ENCODE data around the gene GRK5. TPM values are rescaled to one million over a fixed set of nuclear protein-coding genes. Genes with fewer than 3 reads are reported as not detected.

The GRK5 gene
- total and polyA plus RNA-seq, 8 donors = 34.6 to 60.8 (median 54.5) TPM

- TF ChIP-seq CTCF (IDR thresholded peaks at IDR 0.05) = no peak
- no peaks in the 10 kb centered on the region for H3K4me1 ChIP-seq
- peaks cover 0 to 3% of the 10 kb centered on the region in 2 donors for H3K9me3 ChIP-seq
- ATAC-seq (no peak), DNase-seq (no peak)
- no peak overlapping the region for H3K4me3 ChIP-seq
- intact Hi-C loops (cut with DNase I) = no loop called here
- H3K27me3 ChIP-seq = peaks cover 0 to 11% of the 10 kb centered on the region in 2 donors
- no peaks in the 10 kb centered on the region for H3K36me3 ChIP-seq
- H3K27ac ChIP-seq = no peak overlapping the region
These were observed 257.7 kb downstream of the GRK5 start for GRCh38 chr10:119465085-119465484.

GRCh38 chr10:119466076-119466475, 258.7 kb downstream of the GRK5 start:
- Histone ChIP-seq H3K4me3 (no peak overlapping the region), H3K9me3 (peaks cover 0 to 3% of the 10 kb centered on the region in 2 donors), H3K27ac (no peak overlapping the region), H3K4me1 (no peaks in the 10 kb centered on the region), H3K27me3 (peaks cover 0 to 11% of the 10 kb centered on the region in 2 donors), H3K36me3 (no peaks in the 10 kb centered on the region)
- ATAC-seq (no peak), DNase-seq (no peak)
- TF ChIP-seq CTCF (IDR thresholded peaks at IDR 0.05) = no peak
- intact Hi-C loops (cut with DNase I) = no loop called here

- DNase-seq (no peak), ATAC-seq (no peak)
- H3K9me3 ChIP-seq = peaks cover 0 to 3% of the 10 kb centered on the region in 2 donors
- peaks cover 0 to 11% of the 10 kb centered on the region in 2 donors for H3K27me3 ChIP-seq
- intact Hi-C loops (cut with DNase I) = no loop called here
- no peaks in the 10 kb centered on the region for H3K4me1 ChIP-seq
- no peaks in the 10 kb centered on the region for H3K36me3 ChIP-seq
- no peak for TF ChIP-seq CTCF (IDR thresholded peaks at IDR 0.05)
- no peak overlapping the region for H3K4me3 ChIP-seq
- no peak overlapping the region for H3K27ac ChIP-seq
These were observed 259.3 kb downstream of the GRK5 start for GRCh38 chr10:119466655-119467054.

DNA sequence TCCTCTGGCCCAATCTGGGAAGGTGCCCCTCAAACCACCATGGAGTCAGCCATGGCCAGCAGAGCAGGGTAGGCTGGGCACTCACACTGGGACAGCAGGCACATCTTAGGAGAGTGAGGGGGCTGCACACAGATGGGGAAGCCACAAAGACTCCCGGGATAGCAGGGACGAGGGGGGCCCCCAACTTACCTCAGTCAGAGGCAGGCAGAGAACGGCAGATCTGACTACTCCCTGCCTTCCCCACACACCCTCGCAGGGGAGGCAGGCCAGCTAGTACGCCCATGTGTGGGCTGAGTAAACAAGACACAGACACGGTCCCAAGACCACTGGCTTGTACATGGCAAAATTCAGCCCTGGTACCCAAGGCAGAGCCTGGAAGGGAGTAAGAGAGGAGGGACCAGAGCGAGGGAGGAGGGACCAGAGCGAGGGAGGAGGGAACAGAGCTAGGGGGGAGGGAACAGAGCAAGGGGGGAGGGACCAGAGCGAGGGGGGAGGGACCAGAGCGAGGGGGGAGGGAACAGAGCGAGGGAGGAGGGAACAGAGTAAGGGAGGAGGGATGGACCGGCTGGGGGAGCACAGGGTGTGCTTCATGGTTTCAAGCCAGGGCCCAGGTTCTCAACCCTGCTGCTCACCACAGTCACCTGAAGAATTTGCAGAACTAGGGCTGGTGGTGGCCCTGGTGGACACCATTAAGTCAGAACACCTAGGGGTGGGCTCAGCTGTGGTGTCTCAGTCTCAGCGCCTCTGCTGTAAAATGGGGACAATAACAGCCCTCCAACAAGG, 261.4 kb downstream of the GRK5 start:
- ATAC-seq (no peak), DNase-seq (no peak)
- TF ChIP-seq CTCF (IDR thresholded peaks at IDR 0.05) = no peak
- Histone ChIP-seq H3K9me3 (no peaks in the 10 kb centered on the region), H3K4me3 (no peak overlapping the region), H3K4me1 (no peaks in the 10 kb centered on the region), H3K27me3 (peaks cover 0 to 11% of the 10 kb centered on the region in 2 donors), H3K27ac (no peak overlapping the region), H3K36me3 (no peaks in the 10 kb centered on the region)
- intact Hi-C loops (cut with DNase I) = no loop called here

- no peak for TF ChIP-seq CTCF (IDR thresholded peaks at IDR 0.05)
- no peaks in the 10 kb centered on the region for H3K36me3 ChIP-seq
- H3K27me3 ChIP-seq = peaks cover 0 to 11% of the 10 kb centered on the region in 2 donors
- no peak overlapping the region for H3K27ac ChIP-seq
- intact Hi-C loops (cut with DNase I) = no loop called here
- no peak overlapping the region for H3K4me3 ChIP-seq
- H3K4me1 ChIP-seq = no peaks in the 10 kb centered on the region
- no peak for DNase-seq
- ATAC-seq = no peak
- no peaks in the 10 kb centered on the region for H3K9me3 ChIP-seq
These were observed 261.9 kb downstream of the GRK5 start for GRCh38 chr10:119469325-119469707.

All from left lung (tissue), 10 donors.